HepG2 (cell line): ENCODE results near the gene NCOA7. TPM values are rescaled to one million over a fixed set of nuclear protein-coding genes. Genes with fewer than 3 reads are reported as not detected.

ENCODE experiments used
- ATAC-seq: fragments of 200-7000 bp; cut with Tn5 transposase; 3 replicates; pipeline ENCODE4 v1.9.1; 2020; ENCODE audit warnings: mild to moderate bottlenecking, moderate library complexity
- BruUV-seq: library from RNA; stranded (reverse); fragments of 400-500 nt; replicated peaks from 2 replicates; lab custom pipeline; 2021; lab: Mats Ljungman, UMichigan
- CTCF ChIA-PET: fragments of 300-600 bp; formaldehyde crosslinking; extraction: SDS; loops from one replicate; lab custom pipeline; 2021; ENCODE audit warnings: low total read pairs, inconsistent platforms, low intra/inter-chr PET ratio; lab: Yijun Ruan, JAX
- POLR2A ChIA-PET: fragments of 350-600 bp; sonication (Branson Sonifier 250); formaldehyde crosslinking; loops from one replicate; lab custom pipeline; 2020; ENCODE audit warnings: antibody characterized with exemption, inconsistent platforms; lab: Yijun Ruan, JAX
- DNase-seq: peaks from one replicate; pipeline ENCODE4 v3.0.0-alpha.2; 2015; ENCODE audit warnings: low spot score
- FAIRE-seq: peaks from 3 replicates; lab custom pipeline; 2011; peaks lifted over from hg19 to GRCh38; lab: Jason Lieb, UNC
- H2AFZ ChIP-seq: one replicate; pipeline ENCODE4 v1.6.1; 2011; ENCODE audit warnings: low read length, inconsistent platforms
- H3K27ac ChIP-seq: fragments of 300-600 bp; 3 replicates; pipeline ENCODE4 v1.8.0; 2011; ENCODE audit warnings: mixed run types, mild to moderate bottlenecking, mixed read lengths, low read length, inconsistent platforms; ENCODE audit not compliant: insufficient read depth; ENCODE audit errors: extremely low read length
- H3K27me3 ChIP-seq, 2 experiments: fragments of 200-600 bp in 1 of 2; 2 replicates in 1 of 2; 3 replicates in 1 of 2; pipeline versions ENCODE4 v1.6.0 to v1.8.0; 2011; ENCODE audit warnings: low read length in 2 of 2, mild to moderate bottlenecking in 2 of 2, moderate library complexity in 2 of 2, inconsistent platforms in 1 of 2; ENCODE audit not compliant: insufficient read depth in 2 of 2, control insufficient read depth in 1 of 2
- H3K36me3 ChIP-seq, 2 experiments: fragments of 200-600 bp in 1 of 2; replicated peaks in 1 of 2; 2 replicates in 1 of 2; 3 replicates in 1 of 2; pipeline versions ENCODE4 v1.5.1 to v1.8.0; 2011; ENCODE audit warnings: low read length in 2 of 2, inconsistent platforms in 1 of 2; ENCODE audit not compliant: insufficient read depth in 2 of 2, control insufficient read depth in 1 of 2
- H3K4me1 ChIP-seq: 2 replicates; pipeline ENCODE4 v1.5.1; 2012; ENCODE audit warnings: low read length, inconsistent platforms; ENCODE audit not compliant: insufficient read depth
- H3K4me2 ChIP-seq: 2 replicates; pipeline ENCODE4 v1.6.0; 2011; ENCODE audit warnings: low read depth, low read length, inconsistent platforms
- H3K4me3 ChIP-seq, 3 experiments: fragments of 200-600 bp in 1 of 3; sonication (generic), shearing (Covaris generic) in 1 of 3; replicated peaks in 1 of 3; 2 replicates each; pipeline ENCODE4 v1.5.1; 2011 to 2016; ENCODE audit warnings: low read length in 3 of 3, inconsistent platforms in 2 of 3, low read depth in 2 of 3, mild to moderate bottlenecking in 2 of 3, control low read depth in 1 of 3, mixed read lengths in 1 of 3; ENCODE audit not compliant: insufficient read depth in 1 of 3
- H3K79me2 ChIP-seq: one replicate; pipeline ENCODE4 v1.6.1; 2011; ENCODE audit warnings: low read length, inconsistent platforms; ENCODE audit not compliant: insufficient read depth
- H3K9ac ChIP-seq: 2 replicates; pipeline ENCODE4 v1.6.0; 2011; ENCODE audit warnings: mild to moderate bottlenecking, low read depth, low read length, inconsistent platforms; ENCODE audit not compliant: insufficient read depth
- H3K9me3 ChIP-seq: 2 replicates; pipeline ENCODE4 v1.5.1; 2012; ENCODE audit warnings: mild to moderate bottlenecking, low read length
- H4K20me1 ChIP-seq: 2 replicates; pipeline ENCODE4 v1.6.0; 2011; ENCODE audit warnings: inconsistent platforms, mild to moderate bottlenecking, low read length, moderate library complexity; ENCODE audit not compliant: insufficient read depth
- CBX2 ChIP-seq, 2 experiments: fragments of 200-600 bp in 1 of 2; sonication (generic); formaldehyde crosslinking in 1 of 2; IDR thresholded peaks; 2 replicates each; pipeline versions ENCODE4 v1.7.0 to v1.8.1; 2018 to 2022; ENCODE audit warnings: low read depth in 2 of 2, low read length in 1 of 2, mild to moderate bottlenecking in 1 of 2, missing genetic modification reagents in 1 of 2
- ETV6 ChIP-seq: sonication (generic); formaldehyde crosslinking; conservative IDR thresholded peaks from 2 replicates; pipeline ENCODE4 v1.4.0; 2020; ENCODE audit warnings: missing genetic modification reagents
- IKZF4 ChIP-seq: sonication (generic); formaldehyde crosslinking; IDR thresholded peaks from 2 replicates; pipeline ENCODE4 v1.5.1; 2020; ENCODE audit warnings: borderline replicate concordance, mild to moderate bottlenecking, low read depth, missing genetic modification reagents; ENCODE audit errors: not compliant biosample characterization
- KLF12 ChIP-seq: sonication (generic); formaldehyde crosslinking; IDR thresholded peaks from 2 replicates; pipeline ENCODE4 v1.4.0; 2020; ENCODE audit warnings: missing genetic modification reagents, borderline replicate concordance
- NFE2L1 ChIP-seq: sonication (generic); formaldehyde crosslinking; IDR thresholded peaks from 2 replicates; pipeline ENCODE4 v1.4.0; 2020; ENCODE audit warnings: missing genetic modification reagents, mild to moderate bottlenecking, borderline replicate concordance
- RAD21 ChIP-seq: fragments of 450-650 bp; formaldehyde crosslinking; IDR thresholded peaks from 2 replicates; pipeline ENCODE4 v1.5.0; 2020; ENCODE audit warnings: mild to moderate bottlenecking
- WGBS: methylation state at CpG from one replicate; pipeline ENCODE4 v1.1.6; 2017; ENCODE audit warnings: low lambda C conversion rate; 5-methylcytosine and 5-hydroxymethylcytosine counted together
- in situ Hi-C: cut with HindIII; loops from 2 replicates; pipeline ENCODE4 v1.10.0; 2017; ENCODE audit warnings: low pct_unique_long_range_greater_than_20kb; ENCODE audit not compliant: extremely low pct_ligation_motif_present
- intact Hi-C: fragments of 100-400 bp; cut with micrococcal nuclease; formaldehyde crosslinking; loops from one replicate; pipeline ENCODE4 v1.10.0; 2022; ENCODE audit not compliant: unreplicated experiment
- polyA plus RNA-seq, 8 experiments: library from polyadenylated mRNA; depleted of rRNA in 3 of 8; stranded (reverse) in 7 of 8; unstranded in 1 of 8; fragments of >200 nt; fragmentation: Illumina TruSeq in 4 of 8; extraction: Trizol in 4 of 8; gene quantifications; 2 replicates each; pipeline versions ENCODE4 v1.2.1 to v1.2.3, GENCODE V29; 2011 to 2016; ENCODE audit warnings: low read depth in 4 of 8, missing spikeins in 1 of 8, mixed read lengths in 1 of 8; ENCODE audit not compliant: insufficient read depth in 1 of 8
- total RNA-seq, 5 experiments: library from RNA; depleted of rRNA; stranded (reverse); fragments of >200 nt; fragmentation: Illumina TruSeq; extraction: Trizol; gene quantifications; 2 replicates each; pipeline ENCODE4 v1.2.3, GENCODE V29; 2016; ENCODE audit warnings: low read depth in 1 of 5
- TF ChIP-seq, protein P1 (sequence below): sonication (generic); formaldehyde crosslinking; IDR thresholded peaks from 2 replicates; pipeline ENCODE4 v1.4.0; 2020; ENCODE audit warnings: mild to moderate bottlenecking, missing genetic modification reagents

NCOA7 gene
- total and polyA plus RNA-seq, 2 of the 13 experiments (the other 11 are each of a cell fraction or from before 2014, with no cell fraction given): 13.6 to 20.8 TPM

DNA sequence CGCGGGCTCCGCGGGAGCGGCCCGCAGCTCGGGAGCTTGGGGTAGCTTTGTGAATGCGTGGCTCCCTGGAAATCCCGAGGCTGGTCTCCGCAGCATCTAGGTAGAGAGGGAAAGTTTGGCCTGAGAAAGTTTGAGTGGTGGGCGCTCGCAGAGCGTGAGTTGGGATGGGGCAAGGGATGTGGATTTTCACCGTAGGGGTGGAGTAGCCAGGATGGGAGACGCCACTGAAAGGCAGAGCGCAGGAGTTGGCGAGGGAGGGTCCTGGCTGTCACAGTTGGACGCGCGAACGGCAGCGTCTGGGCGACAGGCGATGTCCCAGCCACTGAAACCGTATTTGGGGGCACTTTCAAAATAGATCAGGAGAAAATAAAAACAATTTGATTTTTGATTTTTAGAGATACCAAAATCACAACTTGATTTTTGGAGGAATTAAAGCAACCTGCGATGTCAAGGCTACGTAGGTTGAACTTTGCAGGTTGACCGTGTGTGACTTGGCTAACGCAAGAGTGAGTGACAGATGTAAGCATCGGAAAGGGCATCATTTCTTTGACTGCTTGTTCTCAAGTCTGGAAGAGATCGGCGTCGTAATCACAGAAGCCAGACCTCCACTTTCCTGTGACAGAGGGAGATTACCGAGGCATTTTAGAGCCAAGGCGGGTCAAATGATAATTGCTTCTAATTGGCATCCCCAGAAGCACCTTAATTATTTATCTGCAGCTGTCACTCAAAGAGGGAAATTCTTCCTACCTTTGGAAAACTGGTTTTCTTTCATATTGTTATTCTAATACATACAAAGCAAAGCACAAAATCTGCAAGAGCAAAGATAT lies 40.7 kb upstream of the NCOA7 start (continued):
- TF ChIP-seq, protein P1, sequence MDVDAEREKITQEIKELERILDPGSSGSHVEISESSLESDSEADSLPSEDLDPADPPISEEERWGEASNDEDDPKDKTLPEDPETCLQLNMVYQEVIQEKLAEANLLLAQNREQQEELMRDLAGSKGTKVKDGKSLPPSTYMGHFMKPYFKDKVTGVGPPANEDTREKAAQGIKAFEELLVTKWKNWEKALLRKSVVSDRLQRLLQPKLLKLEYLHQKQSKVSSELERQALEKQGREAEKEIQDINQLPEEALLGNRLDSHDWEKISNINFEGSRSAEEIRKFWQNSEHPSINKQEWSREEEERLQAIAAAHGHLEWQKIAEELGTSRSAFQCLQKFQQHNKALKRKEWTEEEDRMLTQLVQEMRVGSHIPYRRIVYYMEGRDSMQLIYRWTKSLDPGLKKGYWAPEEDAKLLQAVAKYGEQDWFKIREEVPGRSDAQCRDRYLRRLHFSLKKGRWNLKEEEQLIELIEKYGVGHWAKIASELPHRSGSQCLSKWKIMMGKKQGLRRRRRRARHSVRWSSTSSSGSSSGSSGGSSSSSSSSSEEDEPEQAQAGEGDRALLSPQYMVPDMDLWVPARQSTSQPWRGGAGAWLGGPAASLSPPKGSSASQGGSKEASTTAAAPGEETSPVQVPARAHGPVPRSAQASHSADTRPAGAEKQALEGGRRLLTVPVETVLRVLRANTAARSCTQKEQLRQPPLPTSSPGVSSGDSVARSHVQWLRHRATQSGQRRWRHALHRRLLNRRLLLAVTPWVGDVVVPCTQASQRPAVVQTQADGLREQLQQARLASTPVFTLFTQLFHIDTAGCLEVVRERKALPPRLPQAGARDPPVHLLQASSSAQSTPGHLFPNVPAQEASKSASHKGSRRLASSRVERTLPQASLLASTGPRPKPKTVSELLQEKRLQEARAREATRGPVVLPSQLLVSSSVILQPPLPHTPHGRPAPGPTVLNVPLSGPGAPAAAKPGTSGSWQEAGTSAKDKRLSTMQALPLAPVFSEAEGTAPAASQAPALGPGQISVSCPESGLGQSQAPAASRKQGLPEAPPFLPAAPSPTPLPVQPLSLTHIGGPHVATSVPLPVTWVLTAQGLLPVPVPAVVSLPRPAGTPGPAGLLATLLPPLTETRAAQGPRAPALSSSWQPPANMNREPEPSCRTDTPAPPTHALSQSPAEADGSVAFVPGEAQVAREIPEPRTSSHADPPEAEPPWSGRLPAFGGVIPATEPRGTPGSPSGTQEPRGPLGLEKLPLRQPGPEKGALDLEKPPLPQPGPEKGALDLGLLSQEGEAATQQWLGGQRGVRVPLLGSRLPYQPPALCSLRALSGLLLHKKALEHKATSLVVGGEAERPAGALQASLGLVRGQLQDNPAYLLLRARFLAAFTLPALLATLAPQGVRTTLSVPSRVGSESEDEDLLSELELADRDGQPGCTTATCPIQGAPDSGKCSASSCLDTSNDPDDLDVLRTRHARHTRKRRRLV (CRISPR knock-in tag): no peak
- TF ChIP-seq NFE2L1 (CRISPR knock-in tag): no peak
- no peak for TF ChIP-seq ETV6
- no peak for TF ChIP-seq RAD21
- TF ChIP-seq KLF12 (CRISPR knock-in tag): no peak
- TF ChIP-seq, all 625 proteins: peak for 25

DNA sequence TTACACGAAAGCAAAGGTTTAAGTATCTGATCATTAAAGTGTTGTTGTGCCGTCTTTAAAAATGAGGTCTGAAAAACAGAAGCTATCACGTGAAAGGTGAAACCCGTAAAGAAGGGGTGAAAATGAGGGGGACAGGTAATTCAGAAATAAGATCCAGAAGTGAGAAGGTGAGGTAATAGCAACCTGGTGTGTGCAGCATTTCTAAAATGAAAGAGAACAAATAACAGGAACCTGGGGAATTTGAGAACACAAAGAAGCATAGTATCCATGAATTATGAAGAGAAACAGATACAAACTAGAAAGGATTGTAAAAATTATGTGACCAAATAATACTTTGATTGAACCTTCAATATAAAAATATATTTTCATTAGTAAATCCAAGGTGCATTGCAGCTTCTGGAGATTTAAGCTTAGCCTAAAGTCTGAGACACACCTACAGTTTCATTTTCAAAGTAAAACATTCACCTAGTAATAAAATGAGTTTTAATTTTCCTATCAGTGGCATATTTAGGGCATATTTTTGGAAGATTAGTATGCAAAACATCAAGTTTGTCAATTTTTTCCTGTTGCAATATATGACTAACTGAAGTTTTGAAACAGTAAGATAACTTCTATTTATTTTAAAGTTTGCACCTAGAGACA lies 39.9 kb upstream of the NCOA7 start:
- Histone ChIP-seq H3K79me2 (no peaks in the 10 kb centered on the region), H3K4me2 (no peak overlapping the region), H3K4me3 (no peak overlapping the region), H3K27ac (no peak overlapping the region), H2AFZ (no peak overlapping the region), H3K27me3 (peaks cover 2 to 53% of the 10 kb centered on the region in 2 experiments; a peak in 4 of 5 replicates), H3K36me3 (no peaks in the 10 kb centered on the region), H3K9ac (no peak overlapping the region), H4K20me1 (no peaks in the 10 kb centered on the region), H3K9me3 (no peaks in the 10 kb centered on the region), H3K4me1 (peaks cover 42% of the 10 kb centered on the region)
- DNase-seq: no peak
- ATAC-seq: no peak
- in situ Hi-C loops: loop anchor here (5.0 to 25.0 kb wide), 2 partner anchors 439 to 889 kb away; no protein-coding TSS in a partner anchor
- TF ChIP-seq CBX2 (IDR thresholded peaks at IDR 0.05; ENCODE audit: low read depth, low read length): peak; percentile 22
- no peak for TF ChIP-seq CBX2 (CRISPR knock-in tag; IDR thresholded peaks at IDR 0.05; ENCODE audit: low read depth)
- TF ChIP-seq IKZF4 (CRISPR knock-in tag): no peak
- FAIRE-seq: no peak
- intact Hi-C loops: no loop called here
- BruUV-seq: no TSS peak
- ChIA-PET POLR2A (interaction anchor here (1.5 kb wide), 1 partner anchor 40 kb away, joined by 3 read pairs; the partner anchor contains the start of gene NCOA7), CTCF (no interaction called here)
- 35% methylated on average over 4 of the region's 4 CpGs for WGBS
